B cell (primary cell): Measurements from ENCODE around the gene CA7. TPM values are rescaled to one million over a fixed set of nuclear protein-coding genes. Genes with fewer than 3 reads are reported as not detected.
A peak's percentile ranks its signal among the peaks of the same experiment; 100 is the strongest.

Source experiments
- ATAC-seq: fragments of 200-7000 bp; cut with Tn5 transposase; one replicate; pipeline ENCODE4 v1.10.0; 2021; ENCODE audit warnings: low read depth, mild to moderate bottlenecking, moderate number of reproducible peaks, moderate library complexity
- CTCF ChIA-PET: fragments of 350-600 bp; sonication (Branson Sonifier 250); formaldehyde crosslinking; loops from one replicate; lab custom pipeline; 2021; ENCODE audit warnings: antibody characterized with exemption, inconsistent platforms; lab: Charles Lee
- POLR2A ChIA-PET: fragments of 350-600 bp; sonication (Branson Sonifier 250); formaldehyde crosslinking; loops from one replicate; lab custom pipeline; 2021; ENCODE audit warnings: antibody characterized with exemption; lab: Charles Lee
- DNase-seq: peaks from one replicate; pipeline ENCODE4 v3.0.0; 2013
- H2AFZ ChIP-seq: 2 replicates; pipeline ENCODE4 v1.6.1; 2012; ENCODE audit warnings: mild to moderate bottlenecking, low read depth, low read length; ENCODE audit not compliant: insufficient read depth, poor library complexity, severe bottlenecking
- H3K27ac ChIP-seq, 2 donors: 1 replicate in 1 of 2; 2 replicates in 1 of 2; pipeline ENCODE4 v1.5.1; 2012 to 2013; ENCODE audit warnings: low read length in 2 of 2, mild to moderate bottlenecking in 2 of 2, moderate library complexity in 1 of 2
- H3K27me3 ChIP-seq, 4 experiments: fragments of 200-600 bp in 1 of 4; sonication (generic) in 1 of 4; replicated peaks in 1 of 4; 1 replicate in 2 of 4; 2 replicates in 2 of 4; pipeline versions ENCODE4 v1.6.1 to v1.7.0; 2013 to 2016; ENCODE audit warnings: low read length in 3 of 4, mild to moderate bottlenecking in 2 of 4, mixed read lengths in 1 of 4, moderate library complexity in 1 of 4; ENCODE audit not compliant: insufficient read depth in 4 of 4, control insufficient read depth in 3 of 4; ENCODE audit errors: control extremely low read depth in 1 of 4
- H3K36me3 ChIP-seq, 2 experiments: replicated peaks in 1 of 2; 1 replicate in 1 of 2; 2 replicates in 1 of 2; pipeline versions ENCODE4 v1.6.1 to v1.7.1; 2013; ENCODE audit warnings: low read length in 1 of 2; ENCODE audit not compliant: insufficient read depth in 2 of 2, control insufficient read depth in 1 of 2; ENCODE audit errors: control extremely low read depth in 1 of 2, extremely low read depth in 1 of 2
- H3K4me1 ChIP-seq, 2 donors: fragments of 200-600 bp in 1 of 2; sonication (generic) in 1 of 2; 1 replicate in 1 of 2; 2 replicates in 1 of 2; pipeline versions ENCODE4 v1.5.1 to v1.6.1; 2013 to 2017; ENCODE audit warnings: low read length in 2 of 2; ENCODE audit not compliant: control insufficient read depth in 2 of 2, insufficient read depth in 2 of 2
- H3K4me2 ChIP-seq: replicated peaks from 2 replicates; pipeline ENCODE3; 2012; ENCODE audit warnings: mild to moderate bottlenecking, low read depth, low read length; ENCODE audit not compliant: poor library complexity, severe bottlenecking
- H3K4me3 ChIP-seq, 5 experiments: fragments of 200-600 bp in 1 of 5; sonication (generic) in 1 of 5; 1 replicate in 3 of 5; 2 replicates in 2 of 5; pipeline versions ENCODE4 v1.5.1 to v1.7.0; 2011 to 2016; ENCODE audit warnings: low read length in 4 of 5, mild to moderate bottlenecking in 4 of 5, low read depth in 2 of 5, control low read depth in 1 of 5, moderate library complexity in 1 of 5; ENCODE audit not compliant: insufficient read depth in 1 of 5; ENCODE audit errors: control extremely low read depth in 1 of 5, extremely low read depth in 1 of 5
- H3K79me2 ChIP-seq: fragments of 200-600 bp; sonication (generic); one replicate; pipeline ENCODE4 v1.6.0; 2016; ENCODE audit warnings: low read length; ENCODE audit not compliant: control insufficient read depth, insufficient read depth
- H3K9ac ChIP-seq: fragments of 200-600 bp; sonication (generic); 2 replicates; pipeline ENCODE4 v1.6.1; 2017; ENCODE audit warnings: mild to moderate bottlenecking, low read length, moderate library complexity
- H3K9me3 ChIP-seq, 3 donors: one replicate each; pipeline versions ENCODE4 v1.6.1 to v1.7.1; 2013; ENCODE audit warnings: low read length in 2 of 3; ENCODE audit not compliant: control insufficient read depth in 2 of 3, insufficient read depth in 1 of 3; ENCODE audit errors: control extremely low read depth in 1 of 3
- H4K20me1 ChIP-seq: 2 replicates; pipeline ENCODE4 v1.6.0; 2012; ENCODE audit warnings: mild to moderate bottlenecking, low read length; ENCODE audit not compliant: insufficient read depth, control insufficient read depth, poor library complexity, severe bottlenecking
- H3K27ac Mint-ChIP-seq: one replicate; pipeline ENCODE4 v1.8.0; 2021; ENCODE audit warnings: mixed read lengths
- H3K27me3 Mint-ChIP-seq: one replicate; pipeline ENCODE4 v1.8.0; 2021; ENCODE audit warnings: mixed read lengths
- H3K4me1 Mint-ChIP-seq: one replicate; pipeline ENCODE4 v1.8.0; 2021; ENCODE audit warnings: mixed read lengths
- H3K4me3 Mint-ChIP-seq: one replicate; pipeline ENCODE4 v1.8.0; 2021; ENCODE audit warnings: mixed read lengths
- H3K9me3 Mint-ChIP-seq: one replicate; pipeline ENCODE4 v1.8.0; 2022; ENCODE audit warnings: mixed read lengths; ENCODE audit not compliant: insufficient read depth
- CTCF ChIP-seq: fragments of 200-600 bp; IDR thresholded peaks from one replicate; pipeline ENCODE4 v1.8.0; 2022; ENCODE audit warnings: antibody characterized with exemption, mild to moderate bottlenecking
- EZH2 ChIP-seq: IDR thresholded peaks from 2 replicates; pipeline ENCODE4 v1.6.1; 2012; ENCODE audit warnings: borderline replicate concordance, low read depth, mild to moderate bottlenecking, moderate library complexity, low read length; ENCODE audit not compliant: insufficient read depth, poor library complexity, severe bottlenecking
- WGBS: methylation state at CpG from one replicate; pipeline ENCODE4 v1.1.5; 2013; ENCODE audit warnings: missing lambda C conversion rate; ENCODE audit not compliant: insufficient coverage; 5-methylcytosine and 5-hydroxymethylcytosine counted together
- intact Hi-C: fragments of 100-400 bp; cut with micrococcal nuclease; formaldehyde crosslinking; loops from one replicate; pipeline ENCODE4 v1.10.0; 2022
- polyA plus RNA-seq: library from polyadenylated mRNA; depleted of rRNA; stranded (reverse); fragments of >200 nt; gene quantifications from 2 replicates; pipeline ENCODE4 v1.2.3, GENCODE V29; 2012
- total RNA-seq, 2 donors: library from RNA; stranded (reverse); fragments of 120-200 nt in 1 of 2; gene quantifications; 1 replicate in 1 of 2; 2 replicates in 1 of 2; pipeline versions ENCODE4 v1.2.3 to v1.2.4, GENCODE V29; 2013 to 2022

CA7 gene
- total and polyA plus RNA-seq, 2 donors (not counting 1 experiment from before 2014, with no cell fraction given), result not detected

- peaks cover 17% of the 10 kb centered on the region for H3K4me1 Mint-ChIP-seq
- intact Hi-C loops, result loop anchor here (2.0 to 5.0 kb wide), 2 partner anchors 50 to 51 kb away; partner anchors contain the start of genes CIAO2B and NAE1
- TF ChIP-seq EZH2, result no peak
- no peak for TF ChIP-seq CTCF
- H3K4me3 Mint-ChIP-seq, result peak overlapping the region; percentile 57
- Histone ChIP-seq H3K4me3 (no peak overlapping the region), H4K20me1 (no peaks in the 10 kb centered on the region), H3K27me3 (no peaks in the 10 kb centered on the region), H2AFZ (no peak overlapping the region), H3K4me1 (peaks cover 4 to 16% of the 10 kb centered on the region in 2 donors), H3K27ac (no peak overlapping the region), H3K9ac (no peak overlapping the region), H3K9me3 (no peaks in the 10 kb centered on the region), H3K79me2 (peaks cover 12% of the 10 kb centered on the region), H3K4me2 (no peak overlapping the region), H3K36me3 (peaks cover 0 to 16% of the 10 kb centered on the region in 2 experiments)
- H3K9me3 Mint-ChIP-seq, result no peaks in the 10 kb centered on the region
- H3K27me3 Mint-ChIP-seq, result no peaks in the 10 kb centered on the region
- H3K27ac Mint-ChIP-seq, result no peak overlapping the region
- CTCF ChIA-PET, result interaction anchor here (0.9 to 3.1 kb wide), 5 partner anchors 9 to 476 kb away, joined by 4 to 28 read pairs (median 10); partner anchors contain the start of gene NAE1
- WGBS, result 96% methylated on average over 2 of the region's 8 CpGs
- DNase-seq (no peak), ATAC-seq (no peak)
- POLR2A ChIA-PET, result no interaction called here
Observed at GRCh38 chr16:66881964-66882508, 37.8 kb downstream of the CA7 start.

- ChIA-PET CTCF (interaction anchor here (1.5 to 3.1 kb wide), 3 partner anchors 10 to 52 kb away, joined by 10 to 28 read pairs (median 15); partner anchors contain the start of gene NAE1), POLR2A (no interaction called here)
- intact Hi-C loops, result loop anchor here (5.0 kb wide), 1 partner anchor 50 kb away; the partner anchor contains the start of gene CIAO2B
Observed at GRCh38 chr16:66882702-66883101, 38.5 kb downstream of the CA7 start.

More at GRCh38 chr16:66882702-66883101, 38.5 kb downstream of the CA7 start:
- TF ChIP-seq CTCF (no peak), EZH2 (no peak)
- H3K4me2 ChIP-seq, result no peak overlapping the region
- H4K20me1 ChIP-seq, result no peaks in the 10 kb centered on the region
- Mint-ChIP-seq H3K27ac (no peak overlapping the region), H3K9me3 (no peaks in the 10 kb centered on the region), H3K4me3 (no peak overlapping the region), H3K27me3 (no peaks in the 10 kb centered on the region), H3K4me1 (peaks cover 17% of the 10 kb centered on the region)
- peaks cover 0 to 21% of the 10 kb centered on the region in 2 experiments for H3K36me3 ChIP-seq
- no peak overlapping the region for H3K9ac ChIP-seq
- no peak overlapping the region for H2AFZ ChIP-seq
- no peaks in the 10 kb centered on the region for H3K27me3 ChIP-seq
- 100% methylated on average over 1 of the region's 3 CpGs for WGBS
- peaks cover 12% of the 10 kb centered on the region for H3K79me2 ChIP-seq
- DNase-seq (no peak), ATAC-seq (no peak)
- H3K9me3 ChIP-seq, result no peaks in the 10 kb centered on the region
- H3K27ac ChIP-seq, result no peak overlapping the region
- peaks cover 4 to 16% of the 10 kb centered on the region in 2 donors for H3K4me1 ChIP-seq
- H3K4me3 ChIP-seq, result no peak overlapping the region
